Neural cell (in vitro differentiated cells): Measurements from ENCODE around the gene NET1. TPM values are rescaled to one million over a fixed set of nuclear protein-coding genes. Genes with fewer than 3 reads are reported as not detected.

Experiments
- H2AFZ ChIP-seq: fragments of 200-600, 300-800 bp; sonication (generic), shearing (Covaris generic); 2 replicates; pipeline ENCODE4 v1.6.0; 2014; ENCODE audit warnings: low read depth, mild to moderate bottlenecking, antibody characterized with exemption, low read length, moderate library complexity
- H3F3A ChIP-seq: fragments of 200-600 bp; shearing (Covaris generic); 2 replicates; pipeline ENCODE4 v1.6.1; 2016; ENCODE audit warnings: mild to moderate bottlenecking, moderate library complexity, mixed read lengths, antibody characterized with exemption, low read length; ENCODE audit not compliant: insufficient read depth, poor library complexity, severe bottlenecking
- H3K27ac ChIP-seq: fragments of 200-600, 300-800 bp; sonication (generic), shearing (Covaris generic); 2 replicates; pipeline ENCODE4 v1.5.1; 2014; ENCODE audit warnings: mild to moderate bottlenecking, low read length, moderate library complexity
- H3K27me3 ChIP-seq: fragments of 300-800, 200-600 bp; sonication (generic), shearing (Covaris generic); 2 replicates; pipeline ENCODE4 v1.6.0; 2014; ENCODE audit warnings: mild to moderate bottlenecking, low read depth, low read length, moderate library complexity; ENCODE audit not compliant: insufficient read depth
- H3K36me3 ChIP-seq: fragments of 300-800, 200-600 bp; sonication (generic), shearing (Covaris generic); 2 replicates; pipeline ENCODE4 v1.5.1; 2014; ENCODE audit warnings: mild to moderate bottlenecking, antibody characterized with exemption, low read length, moderate library complexity; ENCODE audit not compliant: insufficient read depth
- H3K4me2 ChIP-seq: fragments of 300-800, 200-600 bp; sonication (generic), shearing (Covaris generic); 2 replicates; pipeline ENCODE4 v1.6.0; 2014; ENCODE audit warnings: mild to moderate bottlenecking, low read length
- H3K4me3 ChIP-seq: fragments of 300-800, 200-600 bp; sonication (generic), shearing (Covaris generic); 2 replicates; pipeline ENCODE4 v1.5.1; 2014; ENCODE audit warnings: mild to moderate bottlenecking, low read length, moderate library complexity
- H3K79me2 ChIP-seq: fragments of 200-600 bp; shearing (Covaris generic); replicated peaks from 2 replicates; pipeline ENCODE4 v1.6.0; 2014; ENCODE audit warnings: mild to moderate bottlenecking, low read length, moderate library complexity; ENCODE audit not compliant: insufficient read depth
- H3K9ac ChIP-seq: fragments of 300-800, 200-600 bp; sonication (generic), shearing (Covaris generic); 2 replicates; pipeline ENCODE4 v1.6.1; 2016; ENCODE audit warnings: mild to moderate bottlenecking, low read length, mixed read lengths
- H3K9me2 ChIP-seq: fragments of 200-600 bp; shearing (Covaris generic); 2 replicates; pipeline ENCODE4 v1.6.1; 2016; ENCODE audit warnings: mild to moderate bottlenecking, low read length, mixed read lengths; ENCODE audit not compliant: insufficient read depth
- H3K9me3 ChIP-seq: fragments of 200-600, 300-800 bp; sonication (generic), shearing (Covaris generic); 2 replicates; pipeline ENCODE4 v1.6.1; 2016; ENCODE audit warnings: mild to moderate bottlenecking, mixed run types, low read length, moderate library complexity, mixed read lengths
- H4K20me1 ChIP-seq: fragments of 200-600 bp; shearing (Covaris generic); 2 replicates; pipeline ENCODE4 v1.6.1; 2016; ENCODE audit warnings: mild to moderate bottlenecking, mixed run types; ENCODE audit not compliant: insufficient read depth
- EP300 ChIP-seq: fragments of 450-650 bp; conservative IDR thresholded peaks from 2 replicates; pipeline ENCODE4 v1.6.1; 2014; ENCODE audit warnings: antibody characterized with exemption, mild to moderate bottlenecking, moderate library complexity; ENCODE audit not compliant: poor library complexity, severe bottlenecking
- EZH2 ChIP-seq: fragments of 200-600, 300-800 bp; shearing (Covaris generic), sonication (generic); IDR thresholded peaks from 2 replicates; pipeline ENCODE4 v1.6.1; 2014; ENCODE audit warnings: antibody characterized with exemption, low read length, borderline replicate concordance, mild to moderate bottlenecking; ENCODE audit not compliant: insufficient read depth, poor library complexity, severe bottlenecking
- MXI1 ChIP-seq: fragments of 450-650 bp; conservative IDR thresholded peaks from 2 replicates; pipeline ENCODE4 v1.6.1; 2014; ENCODE audit warnings: antibody characterized with exemption, mild to moderate bottlenecking; ENCODE audit not compliant: poor library complexity, severe bottlenecking
- POLR2AphosphoS5 ChIP-seq: IDR thresholded peaks from 2 replicates; pipeline ENCODE4 v1.6.1; 2012
- RAD21 ChIP-seq: fragments of 450-650 bp; conservative IDR thresholded peaks from 2 replicates; pipeline ENCODE4 v1.6.1; 2014; ENCODE audit warnings: antibody characterized with exemption, mild to moderate bottlenecking, moderate library complexity
- SMC3 ChIP-seq: fragments of 450-650 bp; conservative IDR thresholded peaks from 2 replicates; pipeline ENCODE4 v1.6.1; 2014; ENCODE audit warnings: antibody characterized with exemption, mild to moderate bottlenecking, moderate library complexity; ENCODE audit not compliant: poor library complexity
- TAF1 ChIP-seq: IDR thresholded peaks from 2 replicates; pipeline ENCODE4 v1.6.1; 2012; ENCODE audit warnings: low read depth
- polyA plus RNA-seq: library from polyadenylated mRNA; depleted of rRNA; stranded (reverse); fragments of >200 nt; gene quantifications from 2 replicates; pipeline ENCODE4 v1.2.3, GENCODE V29; 2014
- TF ChIP-seq, protein P1 (sequence below): IDR thresholded peaks from 2 replicates; pipeline ENCODE4 v1.6.1; 2012; ENCODE audit warnings: borderline replicate concordance
- TF ChIP-seq, protein P2 (sequence below): fragments of 450-650 bp; IDR thresholded peaks from 2 replicates; pipeline ENCODE4 v1.5.1; 2014; ENCODE audit warnings: antibody characterized with exemption, mild to moderate bottlenecking, moderate library complexity; ENCODE audit not compliant: poor library complexity, severe bottlenecking

NET1 gene
- polyA plus RNA-seq, 1 donor from 2014 or later = 8.0 TPM

DNA sequence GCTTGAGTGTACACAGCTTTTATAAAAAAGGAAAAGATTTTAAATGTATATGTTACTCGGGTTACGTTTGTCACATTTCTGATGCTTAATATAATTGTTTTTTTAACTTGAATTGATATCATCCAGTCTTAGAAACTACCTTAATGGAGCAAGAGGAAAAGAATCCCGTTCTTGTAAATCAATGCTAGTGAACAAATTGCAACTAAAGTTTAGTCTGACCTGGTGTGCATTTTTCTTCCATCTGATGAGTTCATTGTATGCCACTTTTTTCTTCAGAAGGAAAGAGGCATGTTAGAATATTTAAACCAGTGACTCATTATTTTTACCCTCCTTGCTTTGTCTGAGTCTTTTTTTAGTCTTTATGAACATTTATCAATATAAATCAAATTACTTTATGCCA lies 34.7 kb downstream of the NET1 start:
- no peaks in the 10 kb centered on the region for H3K79me2 ChIP-seq
- no peak overlapping the region for H3K27ac ChIP-seq
- no peak overlapping the region for H3K4me3 ChIP-seq
- H3K36me3 ChIP-seq = no peaks in the 10 kb centered on the region
- H3K9me2 ChIP-seq = no peaks in the 10 kb centered on the region
- no peak overlapping the region for H2AFZ ChIP-seq
- H3K4me2 ChIP-seq = no peak overlapping the region
- no peaks in the 10 kb centered on the region for H3K27me3 ChIP-seq
- no peaks in the 10 kb centered on the region for H4K20me1 ChIP-seq
- no peaks in the 10 kb centered on the region for H3F3A ChIP-seq
- TF ChIP-seq EZH2 (no peak), SMC3 (no peak), TAF1 (no peak), MXI1 (no peak), EP300 (no peak), POLR2AphosphoS5 (no peak), RAD21 (no peak)
- TF ChIP-seq, protein P1, sequence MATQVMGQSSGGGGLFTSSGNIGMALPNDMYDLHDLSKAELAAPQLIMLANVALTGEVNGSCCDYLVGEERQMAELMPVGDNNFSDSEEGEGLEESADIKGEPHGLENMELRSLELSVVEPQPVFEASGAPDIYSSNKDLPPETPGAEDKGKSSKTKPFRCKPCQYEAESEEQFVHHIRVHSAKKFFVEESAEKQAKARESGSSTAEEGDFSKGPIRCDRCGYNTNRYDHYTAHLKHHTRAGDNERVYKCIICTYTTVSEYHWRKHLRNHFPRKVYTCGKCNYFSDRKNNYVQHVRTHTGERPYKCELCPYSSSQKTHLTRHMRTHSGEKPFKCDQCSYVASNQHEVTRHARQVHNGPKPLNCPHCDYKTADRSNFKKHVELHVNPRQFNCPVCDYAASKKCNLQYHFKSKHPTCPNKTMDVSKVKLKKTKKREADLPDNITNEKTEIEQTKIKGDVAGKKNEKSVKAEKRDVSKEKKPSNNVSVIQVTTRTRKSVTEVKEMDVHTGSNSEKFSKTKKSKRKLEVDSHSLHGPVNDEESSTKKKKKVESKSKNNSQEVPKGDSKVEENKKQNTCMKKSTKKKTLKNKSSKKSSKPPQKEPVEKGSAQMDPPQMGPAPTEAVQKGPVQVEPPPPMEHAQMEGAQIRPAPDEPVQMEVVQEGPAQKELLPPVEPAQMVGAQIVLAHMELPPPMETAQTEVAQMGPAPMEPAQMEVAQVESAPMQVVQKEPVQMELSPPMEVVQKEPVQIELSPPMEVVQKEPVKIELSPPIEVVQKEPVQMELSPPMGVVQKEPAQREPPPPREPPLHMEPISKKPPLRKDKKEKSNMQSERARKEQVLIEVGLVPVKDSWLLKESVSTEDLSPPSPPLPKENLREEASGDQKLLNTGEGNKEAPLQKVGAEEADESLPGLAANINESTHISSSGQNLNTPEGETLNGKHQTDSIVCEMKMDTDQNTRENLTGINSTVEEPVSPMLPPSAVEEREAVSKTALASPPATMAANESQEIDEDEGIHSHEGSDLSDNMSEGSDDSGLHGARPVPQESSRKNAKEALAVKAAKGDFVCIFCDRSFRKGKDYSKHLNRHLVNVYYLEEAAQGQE = no peak
- TF ChIP-seq, protein P2, sequence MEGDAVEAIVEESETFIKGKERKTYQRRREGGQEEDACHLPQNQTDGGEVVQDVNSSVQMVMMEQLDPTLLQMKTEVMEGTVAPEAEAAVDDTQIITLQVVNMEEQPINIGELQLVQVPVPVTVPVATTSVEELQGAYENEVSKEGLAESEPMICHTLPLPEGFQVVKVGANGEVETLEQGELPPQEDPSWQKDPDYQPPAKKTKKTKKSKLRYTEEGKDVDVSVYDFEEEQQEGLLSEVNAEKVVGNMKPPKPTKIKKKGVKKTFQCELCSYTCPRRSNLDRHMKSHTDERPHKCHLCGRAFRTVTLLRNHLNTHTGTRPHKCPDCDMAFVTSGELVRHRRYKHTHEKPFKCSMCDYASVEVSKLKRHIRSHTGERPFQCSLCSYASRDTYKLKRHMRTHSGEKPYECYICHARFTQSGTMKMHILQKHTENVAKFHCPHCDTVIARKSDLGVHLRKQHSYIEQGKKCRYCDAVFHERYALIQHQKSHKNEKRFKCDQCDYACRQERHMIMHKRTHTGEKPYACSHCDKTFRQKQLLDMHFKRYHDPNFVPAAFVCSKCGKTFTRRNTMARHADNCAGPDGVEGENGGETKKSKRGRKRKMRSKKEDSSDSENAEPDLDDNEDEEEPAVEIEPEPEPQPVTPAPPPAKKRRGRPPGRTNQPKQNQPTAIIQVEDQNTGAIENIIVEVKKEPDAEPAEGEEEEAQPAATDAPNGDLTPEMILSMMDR = no peak
- H3K9me3 ChIP-seq = no peaks in the 10 kb centered on the region
- H3K9ac ChIP-seq = no peak overlapping the region

DNA sequence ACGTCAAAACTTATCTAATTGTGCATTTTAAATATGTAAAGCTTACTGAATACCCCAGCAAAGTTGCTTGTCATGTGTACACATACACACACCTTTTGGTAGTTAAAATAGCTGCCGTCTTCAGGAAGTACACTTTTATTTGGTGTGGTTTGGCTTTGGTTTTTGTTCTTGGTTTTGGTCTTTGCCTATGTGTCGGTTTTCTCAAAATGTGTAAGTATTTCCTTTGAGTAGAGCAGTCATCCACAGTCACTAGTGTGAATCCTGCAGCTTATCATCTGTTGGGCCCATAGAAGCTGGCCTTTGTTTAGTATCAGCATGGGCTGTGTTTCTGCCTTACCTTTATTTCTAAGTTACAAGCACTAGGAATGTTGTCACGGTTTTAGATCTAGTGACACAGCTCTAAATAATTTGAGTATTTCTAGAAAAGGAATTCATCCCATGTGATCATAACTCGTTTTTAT lies 35.3 kb downstream of the NET1 start:
- Histone ChIP-seq H3K36me3 (no peaks in the 10 kb centered on the region), H3K27ac (no peak overlapping the region), H3K27me3 (no peaks in the 10 kb centered on the region), H2AFZ (no peak overlapping the region), H4K20me1 (no peaks in the 10 kb centered on the region), H3K4me2 (no peak overlapping the region), H3K79me2 (no peaks in the 10 kb centered on the region), H3K9me3 (no peaks in the 10 kb centered on the region), H3K4me3 (no peak overlapping the region), H3F3A (no peaks in the 10 kb centered on the region), H3K9me2 (no peaks in the 10 kb centered on the region), H3K9ac (no peak overlapping the region)
- TF ChIP-seq SMC3 (no peak), RAD21 (no peak), EZH2 (no peak), MXI1 (no peak), TAF1 (no peak), POLR2AphosphoS5 (no peak), EP300 (no peak)
- TF ChIP-seq, protein P2 = no peak
- TF ChIP-seq, protein P1 = no peak
